GM18508 (cell line): Measurements from ENCODE around the gene LUM.

Experiments used
- ATAC-seq: cut with Tn5 transposase; IDR thresholded peaks from one replicate; pipeline ENCODE4 v1.9.1; 2021; ENCODE audit warnings: moderate number of reproducible peaks; ENCODE audit not compliant: insufficient read depth, unreplicated experiment

LUM gene

DNA sequence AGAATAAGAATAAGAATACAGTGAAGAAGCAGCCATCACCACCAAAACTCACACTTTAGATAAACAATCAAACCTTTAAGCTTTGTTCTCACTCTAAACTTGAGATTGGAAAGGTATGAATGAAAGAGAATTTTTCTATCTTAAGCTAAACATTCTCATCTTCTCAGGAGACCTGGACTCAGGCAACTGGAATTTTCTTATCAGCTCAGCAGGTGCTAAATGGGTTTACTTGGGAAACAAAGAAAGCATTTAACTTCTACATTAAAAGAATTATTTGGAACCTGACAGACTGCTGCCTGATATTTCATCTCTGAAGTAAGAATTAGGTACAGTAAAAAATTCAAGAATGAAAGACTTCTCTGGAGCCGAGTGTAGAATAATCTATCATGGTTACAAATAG, 32.8 kb downstream of the LUM start:
- ATAC-seq: no peak

DNA sequence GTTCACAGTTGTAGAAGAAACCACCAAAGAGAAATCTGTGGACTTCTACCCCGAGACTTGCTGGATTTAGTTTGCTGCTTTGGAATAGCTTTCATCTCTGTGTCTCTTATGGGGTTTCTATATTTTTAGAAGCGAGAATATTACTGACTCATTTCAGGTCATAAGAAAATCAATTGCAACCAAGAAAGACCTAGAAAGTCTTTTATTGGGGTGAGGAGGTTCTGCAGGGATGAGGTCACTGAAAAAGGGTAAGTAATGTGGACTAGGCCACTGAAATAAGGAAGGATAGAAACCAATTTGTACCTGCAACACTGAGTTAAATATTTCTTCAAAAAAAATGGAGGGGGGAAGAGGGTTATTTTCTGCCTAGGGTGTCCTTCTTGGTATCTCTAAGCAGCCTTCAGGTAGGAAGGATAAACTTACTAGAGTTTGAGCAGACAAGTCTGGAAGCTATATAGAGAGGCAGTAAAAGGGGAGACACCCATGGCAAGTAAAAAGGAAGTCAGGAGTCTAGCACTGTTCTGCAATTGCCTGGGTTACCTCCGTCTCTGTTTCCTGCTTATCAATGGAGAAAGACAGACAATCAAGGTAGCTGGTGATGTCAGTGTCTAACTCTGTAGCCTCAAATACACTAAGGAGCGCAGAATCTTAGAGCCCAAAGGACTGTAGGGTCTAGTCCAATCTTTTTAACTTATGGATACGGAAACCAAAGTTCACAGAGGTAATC, 33.9 kb downstream of the LUM start:
- no peak for ATAC-seq

DNA sequence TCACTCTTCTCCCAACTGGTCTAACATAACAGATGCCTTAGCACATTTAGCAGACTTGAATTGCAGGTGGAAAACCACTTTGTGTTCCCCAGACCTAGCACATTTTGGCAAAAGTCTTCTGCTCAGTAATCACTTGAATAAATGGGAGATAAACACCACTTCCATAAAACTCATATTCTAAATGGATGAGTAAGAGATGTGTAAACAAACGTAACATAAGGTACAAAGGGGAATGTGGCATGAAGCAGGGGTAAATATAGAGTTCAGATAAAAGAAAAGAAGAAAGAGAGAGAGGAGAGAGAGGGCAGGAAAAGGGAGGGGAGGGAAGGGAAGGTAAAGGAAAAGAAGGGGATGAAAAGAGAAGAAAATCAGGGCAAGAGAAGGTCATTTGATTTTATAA, 36.4 kb downstream of the LUM start:
- ATAC-seq: no peak

DNA sequence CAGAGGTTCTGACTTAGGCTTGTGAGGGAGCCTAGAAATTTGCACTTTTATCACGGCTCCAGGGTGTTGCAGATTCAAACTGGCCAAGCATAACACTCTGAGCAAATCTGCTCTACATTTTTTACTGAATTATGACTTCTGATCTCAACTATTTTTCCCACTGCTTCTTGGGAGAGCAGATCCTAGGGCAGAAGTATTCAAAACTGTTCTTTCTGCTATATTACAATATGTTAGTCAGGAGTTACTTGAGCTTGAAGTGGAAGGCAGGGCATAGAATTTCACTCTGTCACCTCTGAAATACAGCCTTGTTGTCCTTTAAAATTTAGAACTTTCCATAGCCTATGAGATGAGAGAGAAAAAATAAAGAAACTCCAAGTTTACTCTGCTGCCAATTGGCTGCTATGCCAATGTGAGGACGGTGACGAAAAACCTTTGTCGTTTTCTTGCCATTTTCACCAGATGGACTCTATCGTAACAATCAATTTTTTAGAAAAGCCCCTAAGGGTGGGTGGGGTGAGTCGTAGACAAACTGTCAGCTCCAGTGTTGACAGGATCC, 37.1 kb downstream of the LUM start:
- ATAC-seq: no peak

DNA sequence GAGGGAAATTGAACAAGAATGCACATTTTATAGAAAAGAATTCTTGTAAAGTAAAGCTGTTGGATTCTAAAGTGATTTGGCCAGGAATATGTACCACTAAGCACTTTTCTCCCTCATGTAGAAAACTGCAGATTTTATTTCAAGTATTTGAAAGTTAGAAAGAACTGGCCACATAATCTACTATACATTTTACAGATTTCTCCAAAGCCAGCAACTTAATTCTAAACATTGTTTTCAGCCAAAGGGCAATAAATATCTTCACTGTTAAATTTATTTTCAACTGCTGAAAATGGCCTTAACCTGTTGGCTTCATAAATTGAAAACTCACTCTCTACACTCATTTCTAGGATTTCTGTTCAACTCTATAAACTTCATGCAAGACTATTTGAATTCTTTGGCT, 37.9 kb downstream of the LUM start:
- ATAC-seq: no peak

DNA sequence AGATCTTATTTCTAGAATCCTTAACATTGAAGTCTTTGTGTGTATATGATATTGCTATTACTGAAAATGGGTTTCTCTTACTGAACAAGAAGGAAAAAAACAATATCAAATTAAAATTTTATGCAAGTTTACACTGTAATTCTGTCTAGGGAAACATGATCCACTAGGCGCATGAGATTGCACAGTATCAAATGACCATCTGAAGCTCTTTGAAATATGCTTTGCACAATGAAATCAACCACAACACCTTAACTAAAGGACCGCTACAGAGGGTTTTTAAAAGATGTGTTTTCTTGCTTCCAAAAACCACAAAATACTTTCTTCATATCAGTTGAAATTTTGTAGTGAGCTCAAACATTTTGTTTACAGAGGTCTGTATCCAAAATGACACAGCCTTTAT, 38.4 kb downstream of the LUM start:
- ATAC-seq: no peak

DNA sequence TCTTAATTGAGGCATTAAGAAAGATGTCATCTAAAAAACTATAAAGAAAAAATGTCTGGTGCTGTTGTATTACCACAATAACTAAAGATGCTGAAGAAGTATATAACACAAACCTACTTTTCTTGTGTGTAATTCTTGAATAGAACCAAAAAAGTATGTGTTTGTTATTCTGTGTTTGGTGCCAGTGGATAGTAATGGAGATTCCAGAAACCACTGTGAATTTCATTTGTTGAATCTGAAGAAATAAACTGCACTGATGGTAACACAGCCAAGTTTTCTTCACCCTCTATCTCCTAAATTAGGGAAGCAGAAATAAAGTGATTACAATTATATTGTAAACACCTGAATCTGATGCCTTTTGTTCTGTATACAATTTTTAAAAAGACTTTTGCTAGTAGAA, 40.4 kb downstream of the LUM start:
- no peak for ATAC-seq

DNA sequence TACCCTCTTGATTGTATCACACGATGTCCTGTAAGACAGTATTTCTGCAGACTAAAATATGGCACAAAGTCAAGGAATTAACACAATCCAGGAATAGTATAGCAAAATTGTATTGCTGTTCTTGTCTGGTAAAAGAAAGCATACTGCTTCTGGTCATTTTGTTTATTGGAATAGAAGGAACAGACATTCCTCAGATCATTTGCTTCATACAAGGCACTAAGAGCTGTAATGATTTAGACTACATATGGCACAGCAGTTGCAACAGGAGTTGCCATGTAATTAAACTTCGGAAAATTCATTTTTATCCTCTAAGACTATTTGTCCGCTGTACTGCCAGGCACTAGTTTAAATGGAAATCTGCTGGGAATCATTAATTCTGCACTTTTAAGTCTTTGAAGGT, 45.9 kb downstream of the LUM start:
- no peak for ATAC-seq

DNA sequence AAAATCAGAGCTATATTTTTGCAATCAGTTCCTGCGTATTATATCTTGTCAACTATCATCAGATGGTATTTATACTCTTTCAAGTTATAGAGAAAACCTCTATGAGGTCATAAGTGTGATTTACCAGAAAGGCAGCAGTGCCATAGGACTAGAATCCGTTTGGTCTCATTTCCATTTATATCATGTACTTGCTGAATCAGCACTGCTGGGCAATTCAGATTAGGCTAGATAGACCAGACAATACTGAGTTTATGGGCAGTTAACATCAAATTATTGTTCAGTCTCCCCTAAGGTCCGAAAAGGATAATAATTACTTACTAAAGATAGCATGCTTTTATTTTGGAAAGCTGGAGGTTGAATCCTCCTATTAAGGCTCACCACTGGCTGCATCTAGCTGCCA, 46.7 kb downstream of the LUM start:
- ATAC-seq: no peak

DNA sequence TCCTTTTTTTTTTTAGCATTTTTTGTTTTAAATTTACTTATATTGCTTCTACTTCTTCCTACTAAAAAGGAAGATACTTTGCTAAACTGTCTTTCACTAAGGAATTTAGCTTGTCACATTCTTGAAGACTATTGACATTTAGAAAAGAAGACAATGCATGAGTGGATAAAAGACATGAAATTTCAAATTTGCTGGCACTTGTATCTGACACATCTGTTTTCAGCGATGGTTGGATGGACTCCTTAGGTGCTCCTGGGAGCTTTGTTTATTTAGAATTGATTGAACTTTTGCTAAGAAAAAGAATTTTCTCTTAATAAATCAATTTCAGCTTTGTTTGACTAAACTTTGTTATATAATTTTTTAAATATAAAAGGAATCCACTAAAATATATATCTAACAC, 50.2 kb downstream of the LUM start:
- ATAC-seq: no peak

DNA sequence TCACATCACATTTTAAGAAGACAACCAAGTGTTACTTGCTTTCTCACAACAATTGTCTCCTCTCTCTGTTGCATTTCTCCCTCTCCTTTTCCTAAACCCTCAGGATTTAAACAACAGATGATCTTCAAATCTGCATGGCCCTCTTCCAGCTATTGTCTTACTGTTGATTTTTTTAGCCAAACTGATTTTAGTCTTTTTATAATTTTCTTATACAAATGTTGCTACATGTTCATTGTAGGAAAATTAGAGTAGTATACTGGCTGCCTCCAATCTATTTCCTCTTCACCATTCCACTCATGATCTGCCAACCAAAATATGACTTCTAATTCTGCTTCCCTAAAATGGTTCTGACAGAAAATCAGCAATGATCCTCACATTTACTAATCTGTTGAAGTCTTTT, 52.1 kb downstream of the LUM start:
- ATAC-seq: no peak

DNA sequence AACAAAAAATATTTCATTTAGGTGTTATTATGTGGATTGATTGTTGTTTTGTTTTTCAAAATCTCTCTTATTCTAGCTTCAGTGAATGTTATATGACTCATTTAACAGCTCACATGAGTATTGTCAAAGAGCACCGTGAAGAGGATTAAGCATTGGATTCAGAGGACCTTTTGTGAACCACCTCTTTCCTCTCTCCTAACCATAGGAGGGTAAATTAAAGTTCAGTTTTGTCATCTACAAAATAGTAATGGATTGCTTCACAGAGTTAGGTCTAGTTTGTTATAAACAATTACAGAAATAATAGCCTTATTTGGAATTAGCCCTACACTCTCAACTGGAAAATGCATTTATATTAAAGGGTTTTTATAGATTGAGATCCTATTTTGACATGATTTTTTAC, 52.5 kb downstream of the LUM start:
- ATAC-seq: no peak

DNA sequence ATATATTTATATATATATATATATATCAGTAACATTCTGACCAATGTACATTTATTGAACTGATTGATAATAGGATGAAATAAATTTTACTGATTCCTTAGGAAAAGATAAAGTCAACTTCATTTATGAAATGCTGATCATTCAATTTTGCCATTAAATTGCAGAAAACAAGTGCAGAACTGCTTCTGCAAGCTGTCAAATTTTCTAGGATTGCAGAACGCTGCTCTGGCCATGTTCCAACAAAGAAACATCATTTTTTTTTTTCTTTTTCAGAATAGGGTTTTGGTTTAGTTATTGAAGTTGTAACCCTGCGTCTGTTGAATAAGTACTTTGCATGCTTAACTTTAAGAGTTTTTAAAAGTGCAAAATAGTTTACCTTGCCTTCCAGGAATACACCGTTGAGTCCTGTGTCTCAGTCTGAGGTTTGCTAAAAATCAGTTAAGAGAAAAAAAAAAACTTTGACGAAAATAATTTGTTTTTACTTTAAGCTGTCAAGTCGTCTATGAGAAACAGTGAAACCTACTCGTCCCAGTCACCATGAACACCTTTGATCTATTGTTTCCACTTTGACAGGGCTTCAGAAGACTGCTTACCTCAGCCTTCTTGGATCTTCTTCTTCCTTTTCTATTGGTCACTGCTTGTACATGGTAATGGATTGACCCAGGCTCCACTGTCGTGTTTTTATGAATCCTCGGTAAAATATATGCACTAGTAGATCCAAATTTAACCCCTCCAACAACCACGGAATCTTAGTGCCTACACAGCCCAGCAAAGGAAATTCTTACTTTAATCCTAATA, 53.7 kb downstream of the LUM start, which contains the start of gene KERA:
Gene KERA (minus strand): TSS at position 657 of the 798 bp plus-strand sequence. CDS start 1,743 bp downstream, outside the sequence.
- ATAC-seq: no peak

DNA sequence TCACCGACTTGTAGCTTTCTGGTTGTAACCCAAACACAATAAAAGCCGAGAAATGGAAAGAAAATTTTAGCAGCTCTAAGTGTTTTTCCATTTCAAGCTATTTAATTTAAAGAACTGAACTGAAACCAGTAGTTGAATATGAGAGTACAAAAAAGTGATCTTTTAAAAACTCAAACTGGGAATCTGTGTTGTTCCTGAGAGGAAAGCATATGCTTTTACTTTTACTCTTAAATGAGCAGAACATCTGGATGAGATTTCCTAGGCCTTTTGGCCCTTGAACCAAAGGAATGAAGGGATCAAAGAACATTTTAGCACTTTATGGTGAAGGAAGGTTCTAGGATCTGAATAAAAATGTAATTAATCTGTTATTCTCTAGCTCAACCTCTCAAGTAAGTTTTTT, 54.8 kb downstream of the LUM start:
- ATAC-seq: no peak

DNA sequence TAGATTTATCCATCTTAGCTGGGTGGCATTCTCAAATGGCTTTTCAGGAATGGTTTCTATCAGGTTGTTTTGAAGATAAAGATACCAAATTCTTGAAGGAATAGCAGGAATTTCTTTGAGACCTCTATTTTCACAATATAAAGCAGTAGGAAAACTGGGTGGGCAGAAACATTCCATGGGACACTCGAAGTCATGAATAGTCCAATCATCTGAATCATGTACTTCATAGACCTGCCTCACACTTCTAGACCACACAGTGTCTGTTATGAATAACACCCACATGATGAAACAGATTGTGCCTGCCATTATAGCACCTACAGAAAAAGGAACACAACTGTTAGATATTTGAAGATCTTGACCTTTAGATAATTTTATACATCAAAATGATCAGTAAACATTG, 55.3 kb downstream of the LUM start:
- no peak for ATAC-seq

DNA sequence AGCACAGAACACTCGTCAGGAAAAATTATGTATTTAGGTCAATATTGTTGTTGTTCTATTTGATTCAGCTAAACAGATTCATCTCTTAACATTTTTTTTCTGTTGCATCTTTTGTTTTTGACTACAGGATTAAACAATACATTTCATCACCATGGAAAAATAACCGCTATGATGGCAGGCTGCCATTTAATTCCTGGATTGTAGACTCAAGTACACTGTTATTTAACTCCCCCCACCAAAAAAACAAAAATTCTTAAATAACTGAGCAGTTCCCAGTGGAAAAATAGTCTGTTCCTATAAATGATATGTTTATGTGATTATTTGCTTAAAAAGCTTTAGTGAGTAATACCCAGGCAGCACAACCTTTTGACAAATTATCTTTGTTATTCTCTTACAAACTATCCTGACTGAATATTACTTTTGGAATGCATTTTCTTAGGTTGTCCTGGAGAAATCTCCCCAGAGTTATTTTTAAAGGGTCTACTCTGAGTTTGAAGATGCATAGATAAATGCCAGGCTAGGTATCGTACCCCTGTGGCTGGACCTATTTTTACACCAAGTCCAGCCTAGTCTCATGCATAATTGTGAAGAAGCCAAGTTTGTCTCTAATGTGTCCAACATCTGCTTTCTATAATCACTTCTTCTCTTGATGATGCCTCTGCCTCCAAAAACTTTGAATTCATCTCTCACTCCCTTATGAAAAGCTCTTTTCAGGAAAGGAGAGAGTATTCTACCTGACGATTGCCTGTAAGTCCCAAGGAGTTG, 57.2 kb downstream of the LUM start:
- no peak for ATAC-seq
